C4-2B (cell line): ENCODE measurements around the gene ERO1B.

ENCODE experiments used
- H3K27ac ChIP-seq: fragments of 450-650 bp; 2 replicates; pipeline ENCODE4 v1.5.1; 2017
- CTCF ChIP-seq: fragments of 450-650 bp; conservative IDR thresholded peaks from 2 replicates; pipeline ENCODE4 v1.5.1; 2017; ENCODE audit warnings: mild to moderate bottlenecking
- ZFX ChIP-seq: fragments of 450-650 bp; IDR thresholded peaks from 2 replicates; pipeline ENCODE4 v1.6.1; 2017

The ERO1B gene

GRCh38 chr1:236269439-236269838 is 12.3 kb downstream of the ERO1B start:
- no peak for TF ChIP-seq ZFX
- no peak for TF ChIP-seq CTCF

DNA sequence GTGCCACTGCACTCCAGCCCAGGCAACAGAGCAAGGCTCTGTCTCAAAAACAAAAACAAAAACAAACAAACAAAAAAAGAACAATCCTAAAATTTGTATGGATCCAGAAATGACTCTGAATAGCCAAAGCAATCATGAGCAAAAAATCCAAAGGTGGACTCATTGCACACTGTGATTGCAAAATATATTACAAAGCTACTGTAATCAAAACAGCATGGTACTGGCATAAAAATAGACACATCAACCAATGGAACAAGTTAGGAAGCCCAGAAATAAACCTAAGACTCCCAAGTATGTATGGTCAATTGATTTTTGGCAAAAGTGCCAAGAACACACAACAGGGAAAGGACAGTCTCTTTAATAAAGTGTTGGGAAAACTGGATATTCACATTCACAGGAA is 19.9 kb downstream of the ERO1B start:
- TF ChIP-seq CTCF (no peak), ZFX (no peak)

More at GRCh38 chr1:236269439-236269838, 12.3 kb downstream of the ERO1B start:
- no peak overlapping the region for H3K27ac ChIP-seq

DNA sequence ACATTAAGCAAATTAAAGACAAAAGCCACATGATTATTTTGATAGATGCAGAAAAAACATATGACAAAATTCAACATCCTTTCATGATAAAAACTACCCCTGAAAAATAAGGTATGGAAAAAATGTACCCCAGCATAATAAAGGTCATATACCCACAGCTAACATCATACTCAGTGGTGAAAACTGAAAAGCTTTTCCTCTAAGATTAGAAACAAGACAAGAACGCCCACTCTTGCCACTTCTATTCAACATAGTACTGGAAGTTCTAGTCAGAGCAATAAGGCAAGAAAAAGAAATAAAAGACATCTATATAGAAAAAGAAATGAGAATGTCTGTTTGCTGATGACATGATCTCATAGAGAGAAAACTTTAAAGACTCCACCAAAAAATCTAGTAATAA is 20.7 kb downstream of the ERO1B start:
- no peak for TF ChIP-seq ZFX
- no peak for TF ChIP-seq CTCF
- no peak overlapping the region for H3K27ac ChIP-seq

More for the DNA sequence above, 19.9 kb downstream of the ERO1B start:
- no peak overlapping the region for H3K27ac ChIP-seq

DNA sequence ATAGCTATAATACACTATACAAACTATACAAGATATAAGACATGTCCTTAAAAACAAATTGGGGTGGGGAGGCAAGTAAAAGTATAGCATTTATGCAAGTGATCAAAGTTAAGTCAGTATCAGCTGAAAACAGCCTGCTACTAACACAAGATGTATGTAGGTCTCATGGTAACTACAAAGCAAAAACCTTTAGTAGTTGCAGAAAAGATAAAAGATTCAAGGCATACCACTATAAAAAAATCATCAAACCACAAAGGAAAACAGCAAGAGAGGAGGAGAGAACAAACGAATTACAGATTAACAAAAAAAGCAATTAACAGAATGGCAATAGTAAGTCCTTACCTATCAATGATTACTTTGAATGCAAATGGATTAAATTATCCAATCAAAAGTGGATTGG is 22.7 kb downstream of the ERO1B start:
- TF ChIP-seq CTCF (no peak), ZFX (no peak)
- H3K27ac ChIP-seq, result no peak overlapping the region

- no peak overlapping the region for H3K27ac ChIP-seq
- TF ChIP-seq CTCF (no peak), ZFX (no peak)
These were observed 23.6 kb downstream of the ERO1B start for GRCh38 chr1:236258114-236258622.

DNA sequence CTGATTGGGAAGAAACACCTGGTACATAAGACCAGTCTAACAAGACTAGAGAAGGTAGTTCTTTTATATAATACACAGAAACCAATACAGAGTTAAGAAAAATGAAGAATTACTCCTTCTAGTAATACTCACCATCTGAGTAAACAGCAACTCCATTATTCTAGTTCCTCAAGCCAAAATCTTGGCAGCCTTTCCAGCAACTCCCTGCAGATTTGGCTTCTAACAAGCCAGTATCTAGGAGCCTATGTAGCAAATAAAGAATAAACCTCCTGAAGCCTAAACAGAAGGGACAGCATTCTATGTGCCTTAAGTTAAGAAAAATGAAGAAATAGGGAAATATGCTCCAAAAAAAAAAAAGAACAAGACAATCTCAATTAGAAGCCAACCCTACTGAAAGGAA is 24.5 kb downstream of the ERO1B start:
- H3K27ac ChIP-seq, result no peak overlapping the region
- no peak for TF ChIP-seq ZFX
- TF ChIP-seq CTCF, result no peak

GRCh38 chr1:236253918-236254637 is 27.7 kb downstream of the ERO1B start:
- no peak overlapping the region for H3K27ac ChIP-seq
- TF ChIP-seq CTCF (no peak), ZFX (no peak)
